ENCODE data around the gene POU4F2.

DNA sequence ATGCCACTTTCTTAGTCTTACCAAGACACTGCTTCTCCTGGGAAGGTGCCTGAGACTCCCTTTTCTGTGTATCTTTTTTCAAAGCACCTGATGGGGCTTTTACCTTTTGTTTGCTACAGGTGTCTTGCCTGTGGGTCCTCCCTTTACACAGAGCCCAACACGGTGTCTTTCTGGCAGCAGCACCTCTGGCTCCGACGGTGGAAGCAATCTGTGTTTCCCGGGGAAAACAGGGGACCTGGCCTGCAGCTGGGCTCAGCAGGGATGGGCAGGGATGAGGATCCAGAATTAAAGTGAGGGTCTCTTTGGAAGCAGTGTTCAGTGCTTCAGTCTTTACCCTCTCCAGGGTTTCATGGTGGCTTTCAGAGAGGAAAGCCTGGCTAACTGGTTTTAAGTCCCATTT is 11.3 kb downstream of the POU4F2 start:
- TF ChIP-seq POLR2A (IDR thresholded peaks at IDR 0.05): no peak
- TF ChIP-seq, protein P1, sequence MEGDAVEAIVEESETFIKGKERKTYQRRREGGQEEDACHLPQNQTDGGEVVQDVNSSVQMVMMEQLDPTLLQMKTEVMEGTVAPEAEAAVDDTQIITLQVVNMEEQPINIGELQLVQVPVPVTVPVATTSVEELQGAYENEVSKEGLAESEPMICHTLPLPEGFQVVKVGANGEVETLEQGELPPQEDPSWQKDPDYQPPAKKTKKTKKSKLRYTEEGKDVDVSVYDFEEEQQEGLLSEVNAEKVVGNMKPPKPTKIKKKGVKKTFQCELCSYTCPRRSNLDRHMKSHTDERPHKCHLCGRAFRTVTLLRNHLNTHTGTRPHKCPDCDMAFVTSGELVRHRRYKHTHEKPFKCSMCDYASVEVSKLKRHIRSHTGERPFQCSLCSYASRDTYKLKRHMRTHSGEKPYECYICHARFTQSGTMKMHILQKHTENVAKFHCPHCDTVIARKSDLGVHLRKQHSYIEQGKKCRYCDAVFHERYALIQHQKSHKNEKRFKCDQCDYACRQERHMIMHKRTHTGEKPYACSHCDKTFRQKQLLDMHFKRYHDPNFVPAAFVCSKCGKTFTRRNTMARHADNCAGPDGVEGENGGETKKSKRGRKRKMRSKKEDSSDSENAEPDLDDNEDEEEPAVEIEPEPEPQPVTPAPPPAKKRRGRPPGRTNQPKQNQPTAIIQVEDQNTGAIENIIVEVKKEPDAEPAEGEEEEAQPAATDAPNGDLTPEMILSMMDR (IDR thresholded peaks at IDR 0.05): no peak

Measured in prostate gland (tissue), 2 donors.